Posterior cingulate gyrus (tissue), 11 donors: ENCODE measurements around the gene GLUL.
"Not testable (repeated sequence)": the region's sequence is repeated elsewhere in the genome, so short reads cannot be mapped to it uniquely, and the experiment has no call there.

Experiments
- DNase-seq, 10 donors: peaks; one replicate each; pipeline versions ENCODE4 v3.0.0 to v3.0.0-alpha.2; 2020 to 2021; ENCODE audit warnings: mixed read lengths in 3 of 10
- intact Hi-C: fragments of 100-400 bp; cut with DNase I; formaldehyde crosslinking; loops from one replicate; pipeline ENCODE4 v1.15.1; 2023

Gene GLUL

GRCh38 chr1:182333071-182333571, 58.5 kb downstream of the GLUL start:
- intact Hi-C loops, DNase-seq: not testable (repeated sequence)

DNA sequence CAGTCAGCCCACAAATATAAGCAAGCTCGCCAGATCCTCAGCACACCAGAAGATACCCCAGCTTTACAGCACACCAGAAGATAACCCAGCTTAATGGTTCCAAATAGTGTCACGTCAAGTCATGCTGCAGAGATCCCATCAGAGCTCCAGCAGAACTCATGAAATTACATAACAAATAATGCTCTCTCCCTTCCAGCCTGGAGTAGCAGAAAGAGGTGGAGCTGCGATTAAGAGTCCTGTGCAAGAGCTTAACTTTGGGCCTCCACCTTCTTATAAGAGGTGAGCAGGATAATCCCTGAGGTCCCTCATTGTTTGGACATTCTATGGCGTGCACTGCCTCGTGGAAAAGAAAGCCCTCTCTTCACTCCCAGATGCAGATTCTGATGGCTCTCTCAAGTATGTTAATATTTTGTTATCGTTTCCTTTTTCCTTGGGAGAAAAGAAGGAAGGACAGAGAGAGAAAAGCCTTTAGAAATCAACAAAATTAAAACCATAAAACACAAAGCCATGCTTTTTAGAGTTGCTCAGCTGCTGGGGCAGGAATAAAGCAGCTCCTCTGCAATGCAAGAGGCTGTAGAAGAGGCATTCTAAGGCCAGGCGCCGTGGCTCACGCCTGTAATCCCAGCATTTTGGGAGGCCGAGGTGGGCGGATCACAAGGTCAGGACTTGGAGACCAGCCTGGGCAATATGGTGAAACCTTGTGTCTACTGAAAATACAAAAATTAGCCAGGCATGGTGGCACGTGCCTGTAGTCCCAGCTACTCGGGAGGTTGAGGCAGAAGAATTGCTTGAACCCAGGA, 59.1 kb downstream of the GLUL start:
- intact Hi-C loops = no loop called here

More for the DNA sequence above, 59.1 kb downstream of the GLUL start:
- no peak for DNase-seq
